ENCODE results near the gene ARHGAP15.

Gene ARHGAP15

DNA sequence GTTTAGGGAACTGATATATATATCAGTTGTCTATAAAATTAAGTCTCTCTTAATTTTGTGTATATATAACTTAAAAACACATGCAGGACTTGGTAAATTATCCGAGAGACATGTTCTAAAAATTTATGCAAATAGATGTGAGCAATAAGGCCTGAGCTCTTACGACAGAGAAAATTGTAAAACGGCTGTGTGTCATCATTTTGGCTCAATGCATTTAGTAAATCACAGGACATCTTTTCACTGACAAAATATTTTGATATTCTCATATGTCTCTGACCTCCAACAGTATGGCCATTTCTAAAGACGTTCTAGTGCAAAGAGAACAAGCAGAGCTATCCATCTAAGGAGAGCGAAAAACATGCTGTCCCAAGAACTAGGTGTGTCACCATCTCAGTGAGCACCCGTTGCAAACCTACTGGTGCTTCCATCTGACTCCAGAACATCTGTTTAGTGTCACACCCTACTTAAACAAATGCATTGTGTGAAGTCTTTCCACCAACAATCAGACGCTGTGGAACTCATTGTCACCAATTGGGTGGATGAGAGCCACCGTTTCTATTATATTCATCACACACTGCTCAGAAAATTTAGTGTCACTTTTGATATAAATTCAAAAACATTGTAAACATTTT, 108.0 kb downstream of the ARHGAP15 start:
- Histone ChIP-seq H3K9me3 (no peaks in the 10 kb centered on the region), H3K4me3 (ENCODE audit: low read depth, low read length) (no peak overlapping the region), H3K36me3 (no peaks in the 10 kb centered on the region), H3K4me1 (no peaks in the 10 kb centered on the region), H3K27me3 (no peaks in the 10 kb centered on the region)
- TF ChIP-seq, protein P1, sequence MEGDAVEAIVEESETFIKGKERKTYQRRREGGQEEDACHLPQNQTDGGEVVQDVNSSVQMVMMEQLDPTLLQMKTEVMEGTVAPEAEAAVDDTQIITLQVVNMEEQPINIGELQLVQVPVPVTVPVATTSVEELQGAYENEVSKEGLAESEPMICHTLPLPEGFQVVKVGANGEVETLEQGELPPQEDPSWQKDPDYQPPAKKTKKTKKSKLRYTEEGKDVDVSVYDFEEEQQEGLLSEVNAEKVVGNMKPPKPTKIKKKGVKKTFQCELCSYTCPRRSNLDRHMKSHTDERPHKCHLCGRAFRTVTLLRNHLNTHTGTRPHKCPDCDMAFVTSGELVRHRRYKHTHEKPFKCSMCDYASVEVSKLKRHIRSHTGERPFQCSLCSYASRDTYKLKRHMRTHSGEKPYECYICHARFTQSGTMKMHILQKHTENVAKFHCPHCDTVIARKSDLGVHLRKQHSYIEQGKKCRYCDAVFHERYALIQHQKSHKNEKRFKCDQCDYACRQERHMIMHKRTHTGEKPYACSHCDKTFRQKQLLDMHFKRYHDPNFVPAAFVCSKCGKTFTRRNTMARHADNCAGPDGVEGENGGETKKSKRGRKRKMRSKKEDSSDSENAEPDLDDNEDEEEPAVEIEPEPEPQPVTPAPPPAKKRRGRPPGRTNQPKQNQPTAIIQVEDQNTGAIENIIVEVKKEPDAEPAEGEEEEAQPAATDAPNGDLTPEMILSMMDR (IDR thresholded peaks at IDR 0.05; ENCODE audit: low read depth, low read length), result no peak
- DNase-seq, result no peak

DNA sequence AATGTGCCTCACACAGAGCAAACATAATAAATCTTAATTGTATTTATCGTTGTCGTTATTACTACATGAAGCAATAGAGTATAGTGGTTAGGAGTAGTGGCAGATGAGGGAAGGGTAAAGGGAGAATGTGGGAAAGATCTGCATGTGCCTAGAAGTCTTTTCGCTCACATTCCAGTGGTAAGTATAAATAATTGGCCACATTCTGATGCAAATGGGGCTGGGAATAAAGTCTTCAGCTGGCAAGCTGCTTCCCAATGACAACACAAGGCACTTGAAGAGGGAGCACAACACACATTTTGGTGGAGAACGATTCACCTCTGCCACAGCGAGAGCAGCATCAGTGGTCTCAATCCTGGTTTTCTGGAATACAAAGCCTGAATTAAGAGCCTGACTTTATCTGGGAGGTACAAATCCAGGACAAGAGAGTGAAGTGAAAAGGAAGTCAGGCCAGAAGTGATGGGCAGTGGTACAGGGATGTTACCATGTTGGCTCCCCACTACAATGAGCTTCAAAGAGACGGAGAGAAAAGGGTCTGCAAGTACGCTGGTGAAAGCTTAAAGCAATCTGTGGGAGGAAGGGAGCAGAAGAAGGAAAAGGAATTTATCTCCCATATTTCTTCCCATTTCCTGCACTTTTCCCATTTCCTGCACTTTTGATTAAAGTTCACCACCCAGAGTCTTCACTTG, 112.3 kb downstream of the ARHGAP15 start:
- no peak overlapping the region for H3K4me3 ChIP-seq (ENCODE audit: low read depth, low read length)
- H3K4me1 ChIP-seq, result no peaks in the 10 kb centered on the region
- TF ChIP-seq, protein P1 (IDR thresholded peaks at IDR 0.05; ENCODE audit: low read depth, low read length), result no peak
- H3K36me3 ChIP-seq, result no peaks in the 10 kb centered on the region
- H3K9me3 ChIP-seq, result no peaks in the 10 kb centered on the region
- DNase-seq, result no peak
- H3K27me3 ChIP-seq, result no peaks in the 10 kb centered on the region

DNA sequence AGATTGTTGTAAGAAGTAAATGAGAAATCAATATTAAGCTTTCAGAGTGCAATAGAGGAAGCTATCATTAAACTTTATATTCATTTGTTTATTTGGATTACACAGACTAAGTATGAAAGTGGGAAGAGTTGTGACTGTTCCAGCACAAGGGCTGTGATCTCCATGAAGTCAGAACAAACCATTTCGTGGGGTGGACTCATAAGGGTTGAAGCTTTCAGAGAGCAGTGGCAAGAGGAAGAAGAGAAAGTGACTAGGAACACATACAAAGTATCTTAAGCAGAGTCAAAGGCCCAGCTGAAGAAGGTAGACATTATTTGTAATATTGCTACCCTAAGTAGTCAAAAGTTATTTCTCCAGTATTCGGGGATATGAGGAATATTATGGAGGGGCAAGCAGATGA, 117.0 kb downstream of the ARHGAP15 start:
- DNase-seq, result no peak

GRCh38 chr2:143246815-143247744, 117.9 kb downstream of the ARHGAP15 start:
- H3K36me3 ChIP-seq, result no peaks in the 10 kb centered on the region
- no peaks in the 10 kb centered on the region for H3K27me3 ChIP-seq
- TF ChIP-seq, protein P1 (IDR thresholded peaks at IDR 0.05; ENCODE audit: low read depth, low read length), result no peak
- H3K4me1 ChIP-seq, result no peaks in the 10 kb centered on the region
- DNase-seq, result no peak
- no peaks in the 10 kb centered on the region for H3K9me3 ChIP-seq
- H3K4me3 ChIP-seq (ENCODE audit: low read depth, low read length), result no peak overlapping the region

More for the DNA sequence above, 117.0 kb downstream of the ARHGAP15 start:
- Histone ChIP-seq H3K36me3 (no peaks in the 10 kb centered on the region), H3K4me1 (no peaks in the 10 kb centered on the region), H3K27me3 (no peaks in the 10 kb centered on the region), H3K9me3 (no peaks in the 10 kb centered on the region), H3K4me3 (ENCODE audit: low read depth, low read length) (no peak overlapping the region)
- TF ChIP-seq, protein P1 (IDR thresholded peaks at IDR 0.05; ENCODE audit: low read depth, low read length), result no peak

DNA sequence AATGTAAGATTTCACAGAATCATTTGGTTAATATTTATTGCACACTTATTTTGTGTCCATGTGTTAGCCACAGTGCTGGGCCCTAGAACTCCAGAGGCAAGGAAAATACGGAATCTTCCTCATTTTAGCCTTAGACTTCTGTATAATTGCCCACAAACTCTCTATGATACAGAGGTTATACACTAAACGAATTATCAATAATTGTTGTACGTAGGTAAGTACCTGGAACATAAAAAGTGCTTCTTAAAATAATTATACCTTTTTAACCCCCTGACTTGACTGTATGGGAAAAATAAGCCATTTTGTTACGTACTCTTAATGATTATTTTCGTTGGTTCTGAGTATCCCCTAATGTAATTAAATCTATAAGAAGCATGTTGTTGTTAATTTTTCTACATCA, 119.4 kb downstream of the ARHGAP15 start:
- TF ChIP-seq, protein P1 (IDR thresholded peaks at IDR 0.05; ENCODE audit: low read depth, low read length), result no peak
- Histone ChIP-seq H3K4me1 (no peaks in the 10 kb centered on the region), H3K9me3 (no peaks in the 10 kb centered on the region), H3K27me3 (no peaks in the 10 kb centered on the region), H3K36me3 (no peaks in the 10 kb centered on the region), H3K4me3 (ENCODE audit: low read depth, low read length) (no peak overlapping the region)
- DNase-seq, result no peak
